Astrocyte of the spinal cord (primary cell): Measurements from ENCODE around the gene CEP120.
"Not testable (repeated sequence)": the region's sequence is repeated elsewhere in the genome, so short reads cannot be mapped to it uniquely, and the experiment has no call there.

ENCODE experiments used
- DNase-seq: peaks from one replicate; pipeline ENCODE4 v3.0.0; 2011; ENCODE audit warnings: low read depth, low spot score
- H3K4me3 ChIP-seq: 2 replicates; pipeline ENCODE4 v1.5.1; 2011; ENCODE audit warnings: low read depth, mild to moderate bottlenecking, low read length, moderate library complexity
- CTCF ChIP-seq: IDR thresholded peaks from 2 replicates; pipeline ENCODE4 v1.5.1; 2012; ENCODE audit warnings: low read depth, mild to moderate bottlenecking, low read length, inconsistent platforms
- in situ Hi-C: cut with HindIII; loops from 2 replicates; pipeline ENCODE4 v1.10.0; 2017; ENCODE audit warnings: low sequenced_read_pairs

Gene CEP120

GRCh38 chr5:123439709-123440108 lies 16.5 kb upstream of the CEP120 start:
- in situ Hi-C loops, result no loop called here
- TF ChIP-seq CTCF, result no peak
- peak; percentile 5 for DNase-seq
- H3K4me3 ChIP-seq, result no peak overlapping the region

GRCh38 chr5:123438902-123439301 lies 15.7 kb upstream of the CEP120 start:
- H3K4me3 ChIP-seq, result no peak overlapping the region
- DNase-seq, result peak; percentile 10
- no peak for TF ChIP-seq CTCF
- in situ Hi-C loops, result no loop called here

GRCh38 chr5:123438244-123438643 lies 15.0 kb upstream of the CEP120 start:
- in situ Hi-C loops, result no loop called here
- TF ChIP-seq CTCF, result no peak
- no peak overlapping the region for H3K4me3 ChIP-seq
- no peak for DNase-seq

- no peak for DNase-seq
- in situ Hi-C loops, result no loop called here
- TF ChIP-seq CTCF, result no peak
These were observed 13.0 kb upstream of the CEP120 start for GRCh38 chr5:123436201-123436600.

GRCh38 chr5:123434796-123435195 lies 11.6 kb upstream of the CEP120 start:
- H3K4me3 ChIP-seq, result no peak overlapping the region
- no peak for DNase-seq
- TF ChIP-seq CTCF, result no peak
- in situ Hi-C loops, result no loop called here

More at GRCh38 chr5:123436201-123436600, 13.0 kb upstream of the CEP120 start:
- no peak overlapping the region for H3K4me3 ChIP-seq

GRCh38 chr5:123433596-123433995 lies 10.4 kb upstream of the CEP120 start:
- H3K4me3 ChIP-seq, result no peak overlapping the region
- no peak for TF ChIP-seq CTCF
- in situ Hi-C loops, result no loop called here
- DNase-seq, result no peak

GRCh38 chr5:123430441-123430840 lies 7.2 kb upstream of the CEP120 start:
- DNase-seq, in situ Hi-C loops, H3K4me3 ChIP-seq: not testable (repeated sequence)
